GM12865 (cell line): ENCODE data around the gene TPP1.

Experiments used
- DNase-seq: peaks from one replicate; pipeline ENCODE4 v3.0.0; 2010; ENCODE audit warnings: low read depth
- H3K4me3 ChIP-seq: 2 replicates; pipeline ENCODE4 v1.5.1; 2011; ENCODE audit warnings: mild to moderate bottlenecking, low read depth, low read length, control low read depth
- TF ChIP-seq, protein P1 (sequence below): IDR thresholded peaks from 2 replicates; pipeline ENCODE4 v1.5.1; 2011; ENCODE audit warnings: low read length, control low read depth, low read depth, inconsistent platforms; ENCODE audit not compliant: insufficient read depth; ENCODE audit errors: missing control alignments

Gene TPP1

DNA sequence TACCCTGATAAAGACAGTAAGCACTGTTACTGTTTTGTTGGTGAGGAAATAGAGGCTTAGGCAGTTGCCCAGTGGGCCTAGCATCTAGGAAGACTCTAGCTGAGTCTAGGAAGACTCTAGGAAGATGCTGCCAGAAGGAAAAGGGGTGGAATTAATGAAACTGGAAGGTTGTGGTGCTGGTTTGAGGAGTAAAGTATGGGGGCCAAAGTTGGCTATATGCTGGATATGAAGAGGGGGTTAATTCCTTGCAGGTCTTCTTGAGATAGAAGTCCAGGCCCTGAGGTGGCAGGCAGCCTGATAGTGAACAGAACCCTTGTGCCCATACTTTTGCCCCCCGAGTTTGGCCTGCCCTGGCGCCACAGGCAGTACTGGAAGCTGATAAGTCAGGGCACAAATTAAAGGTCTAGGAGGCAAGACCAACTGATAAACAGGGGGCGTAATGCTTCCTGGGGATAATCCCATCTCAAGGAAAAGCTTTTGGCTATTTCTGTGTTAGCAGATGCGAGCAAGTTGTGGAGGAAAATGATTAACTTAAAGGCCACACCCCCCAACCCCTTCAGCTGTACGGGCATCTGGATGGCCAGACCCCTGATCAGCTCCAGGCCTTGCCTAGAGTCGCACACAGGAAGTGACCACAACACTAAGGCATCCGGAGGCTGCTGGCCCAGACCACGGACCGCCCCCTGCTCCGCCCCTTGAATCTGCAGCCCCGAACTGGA, 12.6 kb downstream of the TPP1 start:
- TF ChIP-seq, protein P1, sequence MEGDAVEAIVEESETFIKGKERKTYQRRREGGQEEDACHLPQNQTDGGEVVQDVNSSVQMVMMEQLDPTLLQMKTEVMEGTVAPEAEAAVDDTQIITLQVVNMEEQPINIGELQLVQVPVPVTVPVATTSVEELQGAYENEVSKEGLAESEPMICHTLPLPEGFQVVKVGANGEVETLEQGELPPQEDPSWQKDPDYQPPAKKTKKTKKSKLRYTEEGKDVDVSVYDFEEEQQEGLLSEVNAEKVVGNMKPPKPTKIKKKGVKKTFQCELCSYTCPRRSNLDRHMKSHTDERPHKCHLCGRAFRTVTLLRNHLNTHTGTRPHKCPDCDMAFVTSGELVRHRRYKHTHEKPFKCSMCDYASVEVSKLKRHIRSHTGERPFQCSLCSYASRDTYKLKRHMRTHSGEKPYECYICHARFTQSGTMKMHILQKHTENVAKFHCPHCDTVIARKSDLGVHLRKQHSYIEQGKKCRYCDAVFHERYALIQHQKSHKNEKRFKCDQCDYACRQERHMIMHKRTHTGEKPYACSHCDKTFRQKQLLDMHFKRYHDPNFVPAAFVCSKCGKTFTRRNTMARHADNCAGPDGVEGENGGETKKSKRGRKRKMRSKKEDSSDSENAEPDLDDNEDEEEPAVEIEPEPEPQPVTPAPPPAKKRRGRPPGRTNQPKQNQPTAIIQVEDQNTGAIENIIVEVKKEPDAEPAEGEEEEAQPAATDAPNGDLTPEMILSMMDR, result no peak
- peak overlapping the region; percentile 23 for H3K4me3 ChIP-seq
- peak; percentile 89 for DNase-seq

DNA sequence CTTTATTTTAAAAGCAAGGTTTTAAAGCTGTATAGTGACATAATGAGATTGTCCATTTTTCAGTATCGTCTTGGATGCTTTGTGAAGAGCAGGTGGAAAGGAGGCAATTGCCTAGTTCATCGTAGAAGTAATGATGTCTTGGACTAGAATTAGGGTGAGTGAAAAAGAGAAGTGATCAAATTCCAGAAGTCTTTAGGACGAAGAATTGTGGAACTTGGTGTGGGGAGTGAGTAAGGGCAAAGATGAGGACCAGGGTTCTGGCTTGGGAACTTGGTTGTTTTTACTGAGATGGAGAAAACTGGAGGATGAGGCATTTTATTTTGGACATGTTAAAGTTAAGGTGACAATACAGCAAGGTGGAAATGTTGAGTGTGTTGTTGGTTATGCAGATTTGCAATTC, 14.4 kb downstream of the TPP1 start:
- TF ChIP-seq, protein P1, result no peak
- no peak for DNase-seq
- H3K4me3 ChIP-seq, result peak overlapping the region; percentile 82

DNA sequence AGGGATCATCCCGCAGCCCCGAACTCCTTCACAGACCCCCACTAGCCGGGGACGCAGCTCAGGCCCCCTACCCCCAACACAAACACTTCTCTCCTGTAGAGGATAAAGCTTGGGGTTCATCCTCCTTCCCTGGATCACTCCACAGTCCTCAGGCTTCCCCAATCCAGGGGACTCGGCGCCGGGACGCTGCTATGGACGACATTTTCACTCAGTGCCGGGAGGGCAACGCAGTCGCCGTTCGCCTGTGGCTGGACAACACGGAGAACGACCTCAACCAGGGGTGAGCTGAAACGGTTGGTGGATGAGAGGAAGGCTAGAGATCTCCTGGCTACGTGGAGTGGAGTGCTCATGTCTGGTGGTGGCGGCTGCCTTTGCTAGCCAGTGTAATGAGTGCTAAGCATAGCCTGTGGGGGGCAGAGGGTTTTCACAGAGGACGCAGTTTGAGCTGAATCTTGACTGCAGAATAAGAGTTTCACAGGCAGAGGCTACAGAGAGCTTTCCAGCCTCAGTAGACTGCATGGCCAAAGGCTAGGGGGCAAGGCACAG, 15.1 kb downstream of the TPP1 start:
- peak overlapping the region; percentile 82 for H3K4me3 ChIP-seq
- peak; percentile 75 for DNase-seq
- TF ChIP-seq, protein P1, result peak; percentile 24

DNA sequence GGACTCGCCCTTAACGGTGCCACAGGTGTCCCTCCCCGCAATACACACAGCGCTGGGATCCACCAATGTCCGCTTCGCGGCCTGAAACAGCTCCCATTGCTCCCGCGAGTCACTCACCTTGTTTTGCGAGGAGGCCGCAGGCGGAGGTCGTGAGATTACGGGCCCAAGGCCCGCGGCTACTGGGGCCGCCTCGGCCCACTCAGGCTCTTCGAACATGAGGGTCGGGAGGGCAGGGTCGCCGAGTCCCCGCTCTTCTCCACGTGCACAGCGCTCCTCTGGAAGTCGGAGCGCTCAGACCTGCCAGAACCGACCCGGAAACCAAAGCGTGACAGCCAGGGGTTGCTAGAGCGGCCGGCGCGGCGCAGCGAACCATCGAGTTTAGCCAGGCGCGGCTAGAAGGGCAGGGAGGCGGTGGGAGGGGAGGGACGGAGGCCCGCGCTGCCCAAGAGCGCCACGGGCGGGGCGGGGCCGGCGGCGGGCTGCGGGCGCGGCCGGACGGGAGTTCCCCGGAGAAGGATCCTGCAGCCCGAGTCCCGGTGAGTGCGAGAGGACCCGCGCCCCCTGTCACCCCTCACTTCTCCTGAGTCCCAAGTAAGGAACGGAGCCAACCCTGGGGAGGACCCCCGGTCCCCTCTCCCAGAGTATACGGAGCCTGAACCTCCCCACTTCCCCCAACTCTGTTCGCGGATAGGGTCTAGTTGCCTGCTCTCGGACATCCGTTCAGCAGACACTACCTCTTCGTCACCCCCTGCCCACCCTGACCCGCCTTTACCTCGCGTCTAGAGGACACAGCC, 15.7 kb downstream of the TPP1 start, which contains the start of the genes ILK and RRP8:
Gene ILK (plus strand): TSS at position 488 of the 794 bp plus-strand sequence. CDS start 498 bp downstream, outside the sequence.
Gene RRP8 (minus strand): TSS at position 330 of the 794 bp plus-strand sequence. CDS start 114 bp downstream, at position 216.
- DNase-seq, result peak; percentile 95
- TF ChIP-seq, protein P1, result no peak
- H3K4me3 ChIP-seq, result peak within 1 kb of the TSS; percentile 82

DNA sequence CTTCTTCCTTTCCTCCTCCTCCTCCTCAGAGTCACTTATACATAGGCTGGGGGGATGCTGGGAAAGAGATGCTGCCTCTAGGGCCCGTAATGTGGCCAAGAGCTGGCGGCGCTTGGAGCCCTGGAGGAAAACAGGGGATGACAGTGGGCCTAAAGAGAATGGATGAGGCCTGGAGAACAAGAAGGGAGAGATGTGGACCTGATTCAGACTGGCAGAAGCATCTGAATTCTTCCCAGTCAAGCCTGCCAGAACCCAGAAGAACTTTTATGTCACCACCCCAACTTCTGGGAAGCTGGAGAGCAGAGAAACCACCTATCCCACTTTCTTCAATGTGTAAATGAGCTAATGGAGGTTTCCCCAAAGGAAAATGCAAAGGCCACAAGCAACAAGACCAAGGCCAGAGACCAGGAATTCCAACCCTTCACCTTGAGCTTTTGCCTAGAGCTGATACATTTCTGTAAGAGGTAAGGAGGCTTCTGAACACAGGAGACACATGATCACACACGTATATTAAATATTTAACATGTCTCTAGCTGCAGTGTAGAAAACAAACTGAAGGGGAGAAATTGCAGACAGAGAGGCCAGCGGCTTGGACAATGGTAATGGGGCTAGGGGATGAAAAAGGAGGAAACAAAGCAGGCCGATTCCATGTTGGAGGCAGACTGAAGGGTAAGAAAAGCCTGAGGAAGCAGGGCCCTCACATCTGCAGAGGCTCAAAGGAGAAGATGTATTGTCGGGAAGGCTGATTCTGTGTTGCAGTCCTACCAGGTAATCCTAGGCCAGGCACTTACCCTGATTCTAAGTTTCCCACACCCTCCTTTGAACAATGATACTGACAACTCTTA, 16.9 kb downstream of the TPP1 start:
- DNase-seq, result no peak
- H3K4me3 ChIP-seq, result peak overlapping the region; percentile 82
- TF ChIP-seq, protein P1, result no peak

DNA sequence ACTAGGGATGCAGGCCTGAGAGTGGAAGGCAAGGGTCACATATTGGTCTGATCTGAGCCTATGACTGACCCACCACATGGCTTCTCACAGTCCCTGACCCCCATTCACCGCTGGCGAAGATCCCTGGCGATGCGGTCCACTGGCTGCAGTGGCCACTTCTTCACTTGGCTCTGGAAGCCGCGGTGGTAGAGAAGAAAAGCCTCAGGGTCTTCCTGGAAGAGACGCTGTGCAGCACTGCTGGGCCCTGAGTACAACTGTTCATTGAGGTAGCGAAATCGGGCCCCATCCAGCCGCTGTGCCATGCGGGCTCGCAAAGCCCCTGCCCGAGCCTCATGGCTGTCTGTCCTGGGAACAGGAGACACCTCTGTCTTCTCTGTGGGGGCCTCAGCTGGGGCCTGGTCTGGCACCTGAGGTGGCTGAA, 18.2 kb downstream of the TPP1 start:
- DNase-seq, result no peak
- no peak overlapping the region for H3K4me3 ChIP-seq
- TF ChIP-seq, protein P1, result no peak
